HG02610 (cell line): ENCODE measurements around the gene ZNF358.

Source experiments
- ATAC-seq: cut with Tn5 transposase; IDR thresholded peaks from one replicate; pipeline ENCODE4 v1.9.1; 2021; ENCODE audit warnings: mild to moderate bottlenecking, moderate library complexity; ENCODE audit not compliant: unreplicated experiment

The ZNF358 gene

DNA sequence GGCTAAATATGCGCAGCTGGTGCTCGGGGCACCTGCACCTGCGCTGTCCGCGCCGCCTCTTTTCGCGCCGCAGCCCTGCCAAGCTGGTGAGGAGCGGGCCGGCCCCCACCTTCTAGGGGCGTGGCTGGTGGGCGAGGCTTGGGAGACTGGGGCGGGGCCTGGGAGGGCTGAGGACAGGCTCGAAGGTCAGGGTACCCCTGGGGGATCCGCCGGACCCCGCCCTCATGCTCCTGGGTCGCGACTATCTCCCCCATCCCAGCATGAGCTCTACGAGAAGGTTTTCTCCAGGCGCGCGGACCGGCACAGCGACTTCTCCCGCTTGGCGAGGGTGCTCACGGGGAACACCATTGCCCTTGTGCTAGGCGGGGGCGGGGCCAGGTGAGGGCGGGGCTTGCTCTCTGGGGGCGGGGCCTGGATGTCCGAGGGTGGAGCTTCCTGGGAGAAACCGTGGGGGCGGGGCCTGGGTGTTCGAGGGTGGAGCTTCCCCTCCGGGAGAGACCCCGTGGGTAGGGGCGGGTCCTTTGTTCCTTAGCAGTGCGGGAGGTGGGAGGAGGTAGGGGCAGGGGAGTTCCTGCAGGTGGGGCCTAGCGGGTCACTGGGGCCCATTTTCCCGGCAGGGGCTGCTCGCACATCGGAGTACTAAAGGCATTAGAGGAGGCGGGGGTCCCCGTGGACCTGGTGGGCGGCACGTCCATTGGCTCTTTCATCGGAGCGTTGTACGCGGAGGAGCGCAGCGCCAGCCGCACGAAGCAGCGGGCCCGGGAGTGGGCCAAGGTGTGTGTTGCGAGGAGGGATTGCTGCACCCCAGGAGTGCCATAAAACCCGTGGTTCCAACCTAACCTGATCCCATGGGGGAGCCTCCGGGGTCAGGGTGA, 39.3 kb downstream of the ZNF358 start:
- ATAC-seq: no peak

DNA sequence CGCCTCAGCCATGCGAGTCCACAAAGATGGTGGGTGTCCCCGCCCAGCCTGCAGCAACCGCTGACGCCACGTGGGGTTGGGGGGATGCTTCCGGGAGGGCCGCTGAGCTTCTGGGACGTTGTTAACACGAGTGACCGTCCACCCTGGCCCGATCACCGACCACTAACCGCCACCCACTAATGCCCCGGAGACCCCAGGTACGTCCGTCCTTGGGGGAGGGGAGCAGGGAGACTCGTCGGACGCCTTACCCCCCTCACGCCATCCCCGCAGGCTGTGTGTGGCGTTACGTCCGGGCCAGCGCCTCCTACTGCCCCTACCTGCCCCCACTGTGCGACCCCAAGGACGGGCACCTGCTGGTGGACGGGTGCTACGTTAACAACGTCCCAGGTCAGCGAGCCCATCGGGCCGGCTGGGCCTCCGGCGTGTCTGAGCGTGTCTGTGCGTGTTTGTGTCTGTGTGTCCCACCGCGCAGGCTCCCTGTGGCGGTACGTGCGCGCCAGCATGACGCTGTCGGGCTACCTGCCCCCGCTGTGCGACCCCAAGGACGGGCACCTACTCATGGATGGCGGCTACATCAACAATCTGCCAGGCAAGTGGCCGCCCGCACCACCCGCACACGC, 40.9 kb downstream of the ZNF358 start:
- no peak for ATAC-seq

DNA sequence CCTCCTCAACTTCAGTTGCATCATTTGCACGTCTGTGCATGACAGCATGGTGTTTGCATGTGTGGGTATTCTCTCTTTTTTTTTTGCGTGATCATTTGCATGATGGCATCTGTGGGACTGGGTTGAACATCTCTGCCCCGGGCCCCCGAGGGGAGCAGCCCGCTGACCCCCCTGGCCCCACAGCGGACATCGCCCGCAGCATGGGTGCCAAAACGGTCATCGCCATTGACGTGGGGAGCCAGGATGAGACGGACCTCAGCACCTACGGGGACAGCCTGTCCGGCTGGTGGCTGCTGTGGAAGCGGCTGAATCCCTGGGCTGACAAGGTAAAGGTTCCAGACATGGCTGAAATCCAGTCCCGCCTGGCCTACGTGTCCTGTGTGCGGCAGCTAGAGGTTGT, 42.8 kb downstream of the ZNF358 start:
- ATAC-seq: no peak

DNA sequence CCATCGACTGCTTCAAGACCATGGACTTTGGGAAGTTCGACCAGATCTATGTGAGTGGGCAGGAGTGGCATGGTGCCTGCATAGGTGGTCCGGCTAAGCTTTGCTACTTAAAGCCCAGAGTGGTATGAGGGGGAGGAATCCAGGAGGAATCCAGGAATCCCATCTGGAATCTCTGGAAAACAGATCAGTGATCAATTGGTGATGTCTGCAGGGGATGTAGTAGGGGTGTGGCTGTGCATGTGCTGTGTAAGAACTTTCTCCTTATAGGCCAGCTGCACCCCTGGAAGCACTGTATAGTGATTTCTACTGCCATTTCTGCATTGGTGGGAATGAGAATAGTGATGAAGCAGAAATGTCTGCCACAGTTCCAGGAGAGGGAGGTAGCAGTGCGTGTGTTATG, 43.2 kb downstream of the ZNF358 start:
- ATAC-seq: no peak

DNA sequence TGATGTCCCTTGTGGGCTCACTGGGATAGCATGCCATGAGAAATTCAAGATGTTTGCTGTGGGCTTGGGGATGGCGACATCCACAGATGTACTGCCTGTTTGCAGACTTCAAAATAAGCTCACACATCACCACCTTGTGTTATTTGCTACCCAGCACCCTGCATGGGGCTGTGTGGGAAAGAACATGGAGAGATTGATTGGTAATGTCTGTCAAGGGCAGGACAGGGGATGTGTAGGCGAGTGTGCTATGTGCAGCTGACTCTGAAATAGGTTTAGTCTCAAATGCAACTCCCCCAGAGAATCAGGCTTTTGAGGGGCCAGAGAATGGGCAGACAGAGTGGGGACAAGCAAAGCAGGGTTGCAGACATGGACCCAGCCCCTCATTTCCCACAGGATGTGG, 44.4 kb downstream of the ZNF358 start:
- no peak for ATAC-seq

DNA sequence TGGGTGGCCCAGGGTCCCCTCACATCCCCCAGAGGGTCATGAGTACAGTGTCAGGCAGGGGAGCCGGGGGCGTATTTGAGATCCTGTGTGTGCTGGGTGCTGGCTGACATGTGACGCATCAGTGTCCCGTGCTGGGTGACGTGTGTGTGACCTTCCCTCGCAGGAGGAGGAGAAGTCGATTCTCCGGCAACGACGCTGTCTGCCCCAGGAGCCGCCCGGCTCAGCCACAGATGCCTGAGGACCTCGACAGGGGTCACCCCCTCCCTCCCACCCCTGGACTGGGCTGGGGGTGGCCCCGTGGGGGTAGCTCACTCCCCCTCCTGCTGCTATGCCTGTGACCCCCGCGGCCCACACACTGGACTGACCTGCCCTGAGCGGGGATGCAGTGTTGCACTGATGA, 45.4 kb downstream of the ZNF358 start:
- ATAC-seq: no peak

DNA sequence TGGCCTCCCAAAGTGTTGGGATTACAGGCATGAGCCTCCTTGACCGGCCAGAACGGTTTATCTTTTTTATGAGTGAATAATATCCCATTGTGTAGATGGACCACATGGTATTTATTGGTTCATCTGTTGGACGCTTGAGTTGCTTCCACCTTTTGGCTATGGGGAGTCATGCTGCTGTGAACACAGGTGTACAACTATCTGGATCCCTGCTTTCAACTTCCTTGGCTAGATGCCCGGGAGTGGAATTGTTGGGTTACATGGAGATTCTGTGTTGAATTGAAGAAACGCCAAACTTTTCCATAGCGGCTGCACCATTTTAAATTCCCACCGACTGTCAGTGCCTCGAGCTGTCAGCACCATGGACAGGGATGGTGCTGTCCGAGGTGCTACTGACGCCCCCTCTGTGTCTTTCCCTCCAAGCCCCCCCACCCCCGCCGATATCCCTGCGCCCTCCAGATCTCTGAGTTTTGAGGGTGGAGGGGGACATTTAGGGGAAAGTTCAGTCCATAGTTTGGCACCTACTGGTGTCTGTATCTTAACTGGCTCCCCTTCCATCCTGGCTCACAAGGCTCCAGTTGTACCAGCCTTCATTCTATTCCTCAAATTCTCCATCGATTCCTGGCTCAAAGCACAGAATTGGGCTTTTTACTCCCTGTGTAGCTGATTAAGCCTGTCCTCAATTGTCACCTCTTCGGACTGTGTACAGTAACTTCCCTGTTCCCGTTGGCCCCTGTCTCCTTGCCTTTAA, 46.9 kb downstream of the ZNF358 start:
- ATAC-seq: no peak

DNA sequence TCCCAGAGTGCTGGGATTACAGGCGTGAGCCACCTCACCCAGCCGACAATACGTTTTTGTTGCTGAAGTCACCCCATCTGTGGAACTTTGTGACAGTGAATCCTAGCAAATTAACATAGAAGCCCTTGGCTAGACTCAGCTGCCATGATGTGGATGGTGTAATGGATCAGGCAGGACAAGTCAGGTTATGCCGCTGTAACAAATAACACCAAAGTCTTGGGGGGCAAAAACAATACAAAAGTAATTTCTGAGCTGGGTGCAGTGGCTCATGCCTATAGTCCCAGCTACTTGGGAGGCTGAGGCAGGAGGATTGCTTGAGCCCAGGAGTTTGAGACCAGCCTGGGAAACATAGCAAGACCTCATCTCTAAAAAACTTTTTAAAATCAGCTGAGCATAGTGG, 49.0 kb downstream of the ZNF358 start:
- ATAC-seq: no peak

DNA sequence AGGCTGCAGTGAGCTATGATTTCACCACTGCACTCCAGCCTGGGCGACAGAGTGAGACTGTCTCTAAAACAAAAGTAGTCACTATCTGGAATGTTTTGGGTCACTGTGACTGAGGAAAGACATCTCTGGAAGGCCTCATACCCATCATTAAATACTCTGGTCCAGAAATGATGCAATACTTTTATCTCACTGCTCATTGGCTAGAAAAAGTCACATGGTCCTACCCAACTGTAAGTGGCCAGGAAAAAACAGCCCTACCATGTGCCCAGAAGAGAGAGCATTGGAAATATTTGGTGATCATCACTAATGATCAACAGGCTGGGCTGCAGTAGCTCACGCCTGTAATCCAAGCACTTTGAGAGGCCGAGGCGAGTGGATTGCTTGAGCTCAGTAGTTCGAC, 49.4 kb downstream of the ZNF358 start:
- no peak for ATAC-seq
